C4-2B (cell line): Measurements from ENCODE around the gene CERK.

ENCODE experiments used
- ZFX ChIP-seq: fragments of 450-650 bp; IDR thresholded peaks from 2 replicates; pipeline ENCODE4 v1.6.1; 2017
- TF ChIP-seq, protein P1 (sequence below): fragments of 450-650 bp; conservative IDR thresholded peaks from 2 replicates; pipeline ENCODE4 v1.5.1; 2017; ENCODE audit warnings: mild to moderate bottlenecking

DNA sequence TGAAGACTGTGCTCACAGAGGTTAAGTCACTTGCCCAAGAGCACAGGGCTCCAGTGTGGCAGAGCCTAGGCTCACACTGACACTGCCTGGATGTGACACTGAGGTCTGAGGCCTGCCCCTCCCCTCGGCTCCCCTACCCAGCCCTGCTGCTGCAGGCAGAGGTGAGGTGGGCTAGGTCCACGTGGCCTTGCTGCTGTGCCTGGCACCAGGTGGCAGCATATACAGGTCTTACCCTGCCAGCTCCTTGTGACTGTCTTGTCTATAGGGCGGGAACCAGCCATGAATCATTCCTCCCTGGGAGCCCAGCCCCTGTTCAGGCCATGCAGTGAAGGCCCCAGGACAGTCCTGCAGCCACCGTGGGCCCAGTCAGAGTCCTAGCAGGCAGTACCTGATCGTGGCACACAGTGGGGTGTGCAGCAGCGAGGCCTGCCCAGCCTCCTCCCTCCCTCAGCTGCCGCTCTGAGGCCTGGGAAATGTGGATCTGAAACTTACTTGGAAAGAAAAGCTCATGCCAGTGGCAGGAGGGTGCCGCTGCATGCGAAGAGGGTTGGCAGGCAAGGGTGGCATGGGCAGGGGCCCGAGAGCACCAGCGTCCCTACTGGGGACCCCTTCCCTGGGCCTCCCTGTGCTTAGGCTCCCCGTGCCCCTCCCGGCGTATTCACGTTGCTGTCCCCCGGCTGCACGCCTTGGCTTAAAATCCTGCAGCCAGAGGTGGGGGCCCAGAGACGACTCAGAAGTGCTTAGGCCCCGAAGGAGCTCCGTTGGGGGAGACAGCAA is 1.2 kb upstream of the CERK start:
- TF ChIP-seq, protein P1, sequence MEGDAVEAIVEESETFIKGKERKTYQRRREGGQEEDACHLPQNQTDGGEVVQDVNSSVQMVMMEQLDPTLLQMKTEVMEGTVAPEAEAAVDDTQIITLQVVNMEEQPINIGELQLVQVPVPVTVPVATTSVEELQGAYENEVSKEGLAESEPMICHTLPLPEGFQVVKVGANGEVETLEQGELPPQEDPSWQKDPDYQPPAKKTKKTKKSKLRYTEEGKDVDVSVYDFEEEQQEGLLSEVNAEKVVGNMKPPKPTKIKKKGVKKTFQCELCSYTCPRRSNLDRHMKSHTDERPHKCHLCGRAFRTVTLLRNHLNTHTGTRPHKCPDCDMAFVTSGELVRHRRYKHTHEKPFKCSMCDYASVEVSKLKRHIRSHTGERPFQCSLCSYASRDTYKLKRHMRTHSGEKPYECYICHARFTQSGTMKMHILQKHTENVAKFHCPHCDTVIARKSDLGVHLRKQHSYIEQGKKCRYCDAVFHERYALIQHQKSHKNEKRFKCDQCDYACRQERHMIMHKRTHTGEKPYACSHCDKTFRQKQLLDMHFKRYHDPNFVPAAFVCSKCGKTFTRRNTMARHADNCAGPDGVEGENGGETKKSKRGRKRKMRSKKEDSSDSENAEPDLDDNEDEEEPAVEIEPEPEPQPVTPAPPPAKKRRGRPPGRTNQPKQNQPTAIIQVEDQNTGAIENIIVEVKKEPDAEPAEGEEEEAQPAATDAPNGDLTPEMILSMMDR = no peak
- TF ChIP-seq ZFX = no peak
